Smooth muscle cell (in vitro differentiated cells): ENCODE measurements around the gene KLHL29. TPM values are rescaled to one million over a fixed set of nuclear protein-coding genes. Genes with fewer than 3 reads are reported as not detected.

Source experiments
- DNase-seq: peaks from one replicate; lab custom pipeline; 2025; ENCODE audit not compliant: unreplicated experiment; lab: John Stamatoyannopoulos, UW
- H2AFZ ChIP-seq: fragments of 200-600 bp; sonication (generic); 2 replicates; pipeline ENCODE4 v1.6.0; 2016; ENCODE audit warnings: antibody characterized with exemption, low read depth, mild to moderate bottlenecking
- H3F3A ChIP-seq: fragments of 200-600 bp; sonication (generic); 2 replicates; pipeline ENCODE4 v1.6.0; 2017; ENCODE audit warnings: antibody characterized with exemption, low read depth
- H3K27ac ChIP-seq: fragments of 200-600 bp; sonication (generic); 2 replicates; pipeline ENCODE4 v1.5.1; 2016; ENCODE audit warnings: low read depth, mild to moderate bottlenecking
- H3K27me3 ChIP-seq: fragments of 200-600 bp; sonication (generic); 2 replicates; pipeline ENCODE4 v1.6.1; 2016; ENCODE audit warnings: low read depth, mild to moderate bottlenecking
- H3K36me3 ChIP-seq: fragments of 200-600 bp; sonication (generic); 2 replicates; pipeline ENCODE4 v1.5.1; 2016; ENCODE audit warnings: low read depth
- H3K4me1 ChIP-seq: fragments of 200-600 bp; sonication (generic); 2 replicates; pipeline ENCODE4 v1.5.1; 2016; ENCODE audit warnings: low read depth
- H3K4me2 ChIP-seq: fragments of 200-600 bp; sonication (generic); 2 replicates; pipeline ENCODE4 v1.6.0; 2016; ENCODE audit warnings: mild to moderate bottlenecking
- H3K4me3 ChIP-seq: fragments of 200-600 bp; sonication (generic); 2 replicates; pipeline ENCODE4 v1.5.1; 2016; ENCODE audit warnings: mild to moderate bottlenecking
- H3K79me2 ChIP-seq: fragments of 200-600 bp; sonication (generic); 2 replicates; pipeline ENCODE4 v1.6.0; 2016; ENCODE audit warnings: low read depth, mild to moderate bottlenecking
- H3K9ac ChIP-seq: fragments of 200-600 bp; sonication (generic); 2 replicates; pipeline ENCODE4 v1.6.0; 2016; ENCODE audit warnings: low read depth
- H3K9me3 ChIP-seq: fragments of 200-600 bp; sonication (generic); replicated peaks from 2 replicates; pipeline ENCODE4 v1.5.1; 2016; ENCODE audit warnings: low read depth
- H4K20me1 ChIP-seq: fragments of 200-600 bp; sonication (generic); 2 replicates; pipeline ENCODE4 v1.6.0; 2016; ENCODE audit warnings: low read depth
- WGBS: methylation state at CpG from one replicate; pipeline ENCODE4 v1.1.7; 2016; ENCODE audit warnings: low lambda C conversion rate; 5-methylcytosine and 5-hydroxymethylcytosine counted together
- polyA plus RNA-seq: library from polyadenylated mRNA; unstranded; fragments of >200 nt; fragmentation: Nextera tagmentation; extraction: Ambion mirVana; gene quantifications from 2 replicates; pipeline ENCODE4 v1.2.1, GENCODE V29; 2016
- total RNA-seq: library from RNA; depleted of rRNA; stranded (reverse); fragments of >200 nt; gene quantifications from 2 replicates; pipeline ENCODE4 v1.2.3, GENCODE V29; 2014
- TF ChIP-seq, protein P1 (sequence below): fragments of 200-600 bp; sonication (generic); IDR thresholded peaks from 2 replicates; pipeline ENCODE4 v1.5.1; 2017; ENCODE audit warnings: borderline replicate concordance, mild to moderate bottlenecking, antibody characterized with exemption; ENCODE audit not compliant: insufficient read depth, poor library complexity, severe bottlenecking

The KLHL29 gene
- total and polyA plus RNA-seq, 2 experiments from 2014 or later, result 3.1 to 6.6 TPM

DNA sequence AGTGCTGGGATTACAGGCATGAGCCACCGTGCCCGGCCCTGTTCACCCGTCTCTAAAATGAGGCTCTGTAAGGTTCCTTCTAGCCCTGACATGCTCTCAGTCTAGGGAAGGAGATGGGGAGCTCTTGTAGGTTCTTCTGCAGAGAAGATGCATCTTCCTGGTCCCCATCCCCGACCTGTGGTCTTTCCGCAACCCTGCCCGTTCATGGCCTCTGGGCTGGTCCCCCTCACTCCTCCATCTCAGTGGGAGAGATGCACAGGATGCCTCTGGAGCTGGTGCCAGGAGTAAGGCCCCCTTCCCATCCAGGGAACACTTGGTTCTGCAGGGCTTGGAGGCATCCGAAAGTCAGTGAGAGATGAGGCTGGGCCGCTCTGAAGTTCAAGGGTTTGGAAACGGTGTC, 212.7 kb downstream of the KLHL29 start:
- Histone ChIP-seq H3K4me1 (peaks cover 21% of the 10 kb centered on the region), H3K79me2 (no peaks in the 10 kb centered on the region), H3K4me3 (no peak overlapping the region), H3F3A (peaks cover 5% of the 10 kb centered on the region), H3K36me3 (no peaks in the 10 kb centered on the region), H3K27me3 (no peaks in the 10 kb centered on the region), H4K20me1 (no peaks in the 10 kb centered on the region), H2AFZ (no peak overlapping the region), H3K27ac (no peak overlapping the region), H3K4me2 (no peak overlapping the region), H3K9me3 (no peaks in the 10 kb centered on the region), H3K9ac (no peak overlapping the region)
- no peak for DNase-seq
- 98% methylated on average over 9 of the region's 9 CpGs for WGBS
- TF ChIP-seq, protein P1, sequence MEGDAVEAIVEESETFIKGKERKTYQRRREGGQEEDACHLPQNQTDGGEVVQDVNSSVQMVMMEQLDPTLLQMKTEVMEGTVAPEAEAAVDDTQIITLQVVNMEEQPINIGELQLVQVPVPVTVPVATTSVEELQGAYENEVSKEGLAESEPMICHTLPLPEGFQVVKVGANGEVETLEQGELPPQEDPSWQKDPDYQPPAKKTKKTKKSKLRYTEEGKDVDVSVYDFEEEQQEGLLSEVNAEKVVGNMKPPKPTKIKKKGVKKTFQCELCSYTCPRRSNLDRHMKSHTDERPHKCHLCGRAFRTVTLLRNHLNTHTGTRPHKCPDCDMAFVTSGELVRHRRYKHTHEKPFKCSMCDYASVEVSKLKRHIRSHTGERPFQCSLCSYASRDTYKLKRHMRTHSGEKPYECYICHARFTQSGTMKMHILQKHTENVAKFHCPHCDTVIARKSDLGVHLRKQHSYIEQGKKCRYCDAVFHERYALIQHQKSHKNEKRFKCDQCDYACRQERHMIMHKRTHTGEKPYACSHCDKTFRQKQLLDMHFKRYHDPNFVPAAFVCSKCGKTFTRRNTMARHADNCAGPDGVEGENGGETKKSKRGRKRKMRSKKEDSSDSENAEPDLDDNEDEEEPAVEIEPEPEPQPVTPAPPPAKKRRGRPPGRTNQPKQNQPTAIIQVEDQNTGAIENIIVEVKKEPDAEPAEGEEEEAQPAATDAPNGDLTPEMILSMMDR, result no peak

DNA sequence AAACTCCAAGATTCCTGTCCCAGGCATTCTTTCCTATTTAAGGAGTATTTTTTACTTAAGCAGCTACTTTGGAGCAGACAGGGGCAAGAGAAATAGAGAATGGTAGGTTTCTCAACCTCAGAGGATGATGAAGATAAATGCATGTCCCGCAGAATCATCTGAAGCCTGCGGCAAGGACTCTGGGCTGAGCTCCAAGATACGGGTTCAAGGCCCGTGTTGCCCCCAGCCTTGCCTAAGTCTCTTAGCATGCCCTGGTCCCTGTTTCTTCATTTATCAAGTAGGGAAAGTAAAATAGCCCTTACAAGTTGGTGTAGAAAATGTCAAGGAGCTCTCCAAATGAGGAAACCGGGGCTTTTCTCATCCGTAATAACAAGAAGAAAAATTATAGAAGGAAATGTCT, 214.0 kb downstream of the KLHL29 start:
- no peak overlapping the region for H3K9ac ChIP-seq
- no peak overlapping the region for H2AFZ ChIP-seq
- H3K9me3 ChIP-seq, result no peaks in the 10 kb centered on the region
- peaks cover 5% of the 10 kb centered on the region for H3F3A ChIP-seq
- 95% methylated on average over 6 of the region's 6 CpGs for WGBS
- H3K4me3 ChIP-seq, result no peak overlapping the region
- no peaks in the 10 kb centered on the region for H3K79me2 ChIP-seq
- peaks cover 21% of the 10 kb centered on the region for H3K4me1 ChIP-seq
- no peak overlapping the region for H3K27ac ChIP-seq
- H4K20me1 ChIP-seq, result no peaks in the 10 kb centered on the region
- no peak for DNase-seq
- TF ChIP-seq, protein P1, result no peak
- no peaks in the 10 kb centered on the region for H3K36me3 ChIP-seq
- H3K4me2 ChIP-seq, result no peak overlapping the region
- H3K27me3 ChIP-seq, result no peaks in the 10 kb centered on the region

DNA sequence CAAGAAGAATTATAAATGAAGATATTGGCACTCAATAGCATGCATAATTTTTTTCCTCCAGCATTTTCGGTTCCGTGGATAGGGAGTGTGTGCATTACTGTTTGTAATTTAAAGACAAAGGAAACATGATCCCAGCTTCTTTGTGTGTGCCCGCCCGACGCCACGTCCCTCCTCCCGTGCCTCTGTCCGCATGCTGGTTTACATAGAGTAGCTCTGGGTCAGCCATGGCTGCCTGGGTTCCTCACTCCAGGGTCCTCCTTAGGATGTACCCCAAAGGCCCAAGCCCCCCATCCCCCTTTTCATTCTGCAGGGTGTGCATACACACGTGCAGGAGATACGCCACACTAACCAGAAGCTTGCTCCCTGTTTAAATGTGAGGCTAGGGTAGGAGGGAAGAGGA, 214.7 kb downstream of the KLHL29 start:
- peaks cover 5% of the 10 kb centered on the region for H3F3A ChIP-seq
- H3K9ac ChIP-seq, result no peak overlapping the region
- no peak overlapping the region for H3K27ac ChIP-seq
- H2AFZ ChIP-seq, result no peak overlapping the region
- H3K4me3 ChIP-seq, result no peak overlapping the region
- no peaks in the 10 kb centered on the region for H3K36me3 ChIP-seq
- no peaks in the 10 kb centered on the region for H3K27me3 ChIP-seq
- no peaks in the 10 kb centered on the region for H3K79me2 ChIP-seq
- no peak for DNase-seq
- H3K9me3 ChIP-seq, result no peaks in the 10 kb centered on the region
- no peaks in the 10 kb centered on the region for H4K20me1 ChIP-seq
- H3K4me1 ChIP-seq, result peaks cover 16% of the 10 kb centered on the region
- TF ChIP-seq, protein P1, result no peak
- 95% methylated on average over 10 of the region's 10 CpGs for WGBS
- H3K4me2 ChIP-seq, result no peak overlapping the region

DNA sequence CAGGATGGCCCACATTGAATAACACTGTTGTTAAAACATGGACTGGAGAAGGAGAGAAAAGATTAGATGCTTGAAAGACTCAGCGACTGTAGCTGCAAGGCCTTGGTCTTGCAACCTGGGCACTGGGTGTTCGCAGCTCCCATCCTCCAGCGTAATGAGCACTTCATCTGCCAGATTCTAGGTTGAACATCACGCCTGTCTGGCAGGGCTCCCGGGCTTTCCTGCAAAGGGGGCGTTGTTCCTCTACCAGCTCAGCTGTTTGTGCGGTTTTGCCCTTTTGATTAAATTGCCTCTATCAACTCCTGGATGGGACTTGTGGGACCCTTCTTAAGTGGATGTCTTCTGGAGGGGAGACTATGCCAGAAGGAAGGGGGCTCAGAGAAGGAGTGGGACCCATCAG, 215.4 kb downstream of the KLHL29 start:
- Histone ChIP-seq H3F3A (peaks cover 5% of the 10 kb centered on the region), H3K36me3 (no peaks in the 10 kb centered on the region), H3K4me1 (peaks cover 11% of the 10 kb centered on the region), H3K27ac (no peak overlapping the region), H2AFZ (no peak overlapping the region), H3K27me3 (no peaks in the 10 kb centered on the region), H3K4me3 (no peak overlapping the region), H3K4me2 (no peak overlapping the region), H3K9me3 (no peaks in the 10 kb centered on the region), H4K20me1 (no peaks in the 10 kb centered on the region), H3K9ac (no peak overlapping the region), H3K79me2 (no peaks in the 10 kb centered on the region)
- TF ChIP-seq, protein P1, result no peak
- 96% methylated on average over 7 of the region's 7 CpGs for WGBS
- no peak for DNase-seq
